CD14-positive monocyte (primary cell): ENCODE data around the gene POLG. TPM values are rescaled to one million over a fixed set of nuclear protein-coding genes. Genes with fewer than 3 reads are reported as not detected.

ENCODE experiments used
- DNase-seq, 3 donors: peaks; one replicate each; pipeline ENCODE4 v3.0.0-alpha.2; 2011 to 2022
- H2AFZ ChIP-seq: 2 replicates; pipeline ENCODE4 v1.6.0; 2012; ENCODE audit warnings: mild to moderate bottlenecking, low read depth, low read length, inconsistent platforms; ENCODE audit not compliant: insufficient read depth, poor library complexity, severe bottlenecking
- H3K27ac ChIP-seq, 2 donors: 1 replicate in 1 of 2; 2 replicates in 1 of 2; pipeline ENCODE4 v1.5.1; 2012 to 2013; ENCODE audit warnings: low read length in 2 of 2, control low read depth in 1 of 2, inconsistent platforms in 1 of 2, low read depth in 1 of 2, mild to moderate bottlenecking in 1 of 2
- H3K27me3 ChIP-seq, 2 donors: one replicate each; pipeline versions ENCODE4 v1.6.0 to v1.6.1; 2011 to 2013; ENCODE audit warnings: low read length in 2 of 2; ENCODE audit not compliant: control insufficient read depth in 2 of 2, insufficient read depth in 2 of 2
- H3K36me3 ChIP-seq, 2 donors: replicated peaks in 1 of 2; 1 replicate in 1 of 2; 2 replicates in 1 of 2; pipeline versions ENCODE4 v1.5.1 to v1.6.1; 2012 to 2013; ENCODE audit warnings: low read length in 2 of 2, control low read depth in 1 of 2, inconsistent platforms in 1 of 2, mild to moderate bottlenecking in 1 of 2; ENCODE audit not compliant: insufficient read depth in 2 of 2, control insufficient read depth in 1 of 2
- H3K4me1 ChIP-seq, 2 donors: 1 replicate in 1 of 2; 2 replicates in 1 of 2; pipeline versions ENCODE4 v1.5.1 to v1.6.1; 2012 to 2013; ENCODE audit warnings: low read length in 2 of 2, control low read depth in 1 of 2, inconsistent platforms in 1 of 2, mild to moderate bottlenecking in 1 of 2, moderate library complexity in 1 of 2; ENCODE audit not compliant: insufficient read depth in 2 of 2, control insufficient read depth in 1 of 2
- H3K4me2 ChIP-seq: replicated peaks from 2 replicates; pipeline ENCODE3; 2012; ENCODE audit warnings: low read length, moderate library complexity, mild to moderate bottlenecking; ENCODE audit not compliant: poor library complexity, severe bottlenecking; ENCODE audit errors: extremely low read depth
- H3K4me3 ChIP-seq, 3 experiments: fragments of 200-600 bp in 1 of 3; sonication (generic) in 1 of 3; replicated peaks in 1 of 3; 1 replicate in 2 of 3; 2 replicates in 1 of 3; pipeline ENCODE4 v1.5.1; 2011 to 2013; ENCODE audit warnings: low read length in 3 of 3, mild to moderate bottlenecking in 3 of 3, control low read depth in 2 of 3, low read depth in 2 of 3, inconsistent platforms in 1 of 3, moderate library complexity in 1 of 3
- H3K79me2 ChIP-seq: 2 replicates; pipeline ENCODE4 v1.6.0; 2012; ENCODE audit warnings: mild to moderate bottlenecking, control low read depth, inconsistent platforms, low read length, moderate library complexity; ENCODE audit not compliant: insufficient read depth
- H3K9ac ChIP-seq: 2 replicates; pipeline ENCODE4 v1.6.0; 2017; ENCODE audit warnings: low read length, mild to moderate bottlenecking; ENCODE audit not compliant: insufficient read depth, poor library complexity, severe bottlenecking
- H3K9me3 ChIP-seq, 2 donors: replicated peaks in 1 of 2; 1 replicate in 1 of 2; 2 replicates in 1 of 2; pipeline versions ENCODE4 v1.5.1 to v1.6.1; 2012 to 2013; ENCODE audit warnings: low read length in 2 of 2, control low read depth in 1 of 2; ENCODE audit not compliant: control insufficient read depth in 1 of 2, insufficient read depth in 1 of 2
- H4K20me1 ChIP-seq: 2 replicates; pipeline ENCODE4 v1.6.0; 2012; ENCODE audit warnings: mild to moderate bottlenecking, low read length, control low read depth, moderate library complexity; ENCODE audit not compliant: insufficient read depth
- H3K27ac Mint-ChIP-seq, 7 donors: one replicate each; pipeline ENCODE4 v1.8.0; 2020; ENCODE audit warnings: mild to moderate bottlenecking in 7 of 7, mixed read lengths in 7 of 7, moderate library complexity in 6 of 7, inconsistent platforms in 2 of 7
- H3K27me3 Mint-ChIP-seq, 3 donors: one replicate each; pipeline ENCODE4 v1.8.0; 2021 to 2022; ENCODE audit warnings: low read depth in 3 of 3, mild to moderate bottlenecking in 3 of 3, mixed read lengths in 3 of 3, moderate library complexity in 3 of 3, inconsistent platforms in 1 of 3
- H3K36me3 Mint-ChIP-seq, 2 donors: one replicate each; pipeline ENCODE4 v1.8.0; 2020; ENCODE audit warnings: mixed read lengths in 2 of 2, inconsistent platforms in 1 of 2, mild to moderate bottlenecking in 1 of 2
- H3K4me1 Mint-ChIP-seq: one replicate; pipeline ENCODE4 v1.8.0; 2020; ENCODE audit warnings: mild to moderate bottlenecking, mixed read lengths
- H3K4me3 Mint-ChIP-seq, 2 donors: one replicate each; pipeline ENCODE4 v1.8.0; 2020; ENCODE audit warnings: mild to moderate bottlenecking in 2 of 2, mixed read lengths in 2 of 2, moderate library complexity in 1 of 2
- H3K9me3 Mint-ChIP-seq, 7 donors: one replicate each; pipeline ENCODE4 v1.8.0; 2020 to 2022; ENCODE audit warnings: mixed read lengths in 7 of 7, mild to moderate bottlenecking in 6 of 7, moderate library complexity in 6 of 7, inconsistent platforms in 2 of 7
- WGBS: methylation state at CpG from one replicate; pipeline ENCODE4 v1.1.5; 2013; ENCODE audit warnings: missing lambda C conversion rate; ENCODE audit not compliant: insufficient coverage; 5-methylcytosine and 5-hydroxymethylcytosine counted together
- intact Hi-C, 2 donors: fragments of 100-400 bp; cut with micrococcal nuclease; formaldehyde crosslinking; loops; one replicate each; pipeline versions ENCODE4 v1.15.0 to v1.15.1; 2023
- polyA plus RNA-seq, 3 donors: library from polyadenylated mRNA; depleted of rRNA in 1 of 3; unstranded in 2 of 3; stranded (reverse) in 1 of 3; fragments of 300-500 nt in 2 of 3; fragments of >200 nt in 1 of 3; fragmentation: Illumina TruSeq in 2 of 3; gene quantifications; 1 replicate in 2 of 3; 2 replicates in 1 of 3; pipeline ENCODE4 v1.2.3, GENCODE V29; 2012 to 2021
- TF ChIP-seq, protein P1 (sequence below): fragments of 200-600 bp; IDR thresholded peaks from one replicate; pipeline ENCODE4 v1.8.0; 2022; ENCODE audit warnings: antibody characterized with exemption, mild to moderate bottlenecking

POLG gene
- polyA plus RNA-seq, 3 donors, result 19.2 to 66.7 (median 21.6) TPM

DNA sequence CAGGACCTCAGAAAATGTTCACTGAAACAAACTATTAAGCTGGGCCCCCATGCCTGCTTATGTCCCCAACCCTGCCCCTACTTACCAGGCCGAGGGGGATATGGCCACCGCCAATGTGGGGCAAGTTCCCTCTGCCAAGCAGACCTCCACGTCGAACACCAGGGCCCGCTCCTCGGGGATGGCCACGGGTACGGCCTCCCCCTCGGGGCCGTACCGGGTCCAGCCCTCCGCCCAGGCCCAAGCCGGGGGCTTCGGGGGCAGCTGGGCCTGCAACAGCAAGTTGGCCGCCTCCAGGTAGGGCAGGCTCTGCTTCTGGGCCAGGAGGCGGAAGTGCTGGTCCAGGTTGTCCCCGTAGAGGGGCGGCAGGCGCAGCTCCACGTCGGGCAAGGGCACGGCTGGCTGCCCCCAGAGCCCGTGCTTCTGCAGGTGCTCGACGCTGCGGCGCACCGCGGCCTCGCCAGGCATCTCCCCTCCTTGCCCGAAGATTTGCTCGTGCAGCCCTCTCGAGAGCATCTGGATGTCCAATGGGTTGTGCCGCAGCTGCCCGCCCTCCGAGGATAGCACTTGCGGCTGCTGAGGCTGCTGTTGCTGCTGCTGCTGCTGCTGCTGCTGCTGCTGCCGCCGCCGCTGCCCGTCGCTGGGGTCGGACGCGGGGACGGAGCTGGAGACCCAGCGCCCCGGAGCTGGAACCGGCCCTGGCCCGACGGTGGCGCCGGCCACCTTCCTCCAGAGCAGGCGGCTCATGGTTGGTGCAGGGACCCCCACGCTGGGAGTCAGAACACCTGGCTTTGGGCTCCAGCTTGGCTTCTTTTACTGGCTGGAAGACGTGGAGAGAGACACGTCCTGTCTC lies 1.4 kb downstream of the POLG start:
- Histone ChIP-seq H4K20me1 (peaks cover 60% of the 10 kb centered on the region), H3K4me1 (peaks cover 31 to 44% of the 10 kb centered on the region in 2 donors), H2AFZ (no peak overlapping the region), H3K4me3 (peak overlapping the region; percentile 82 to 90 (median 85)), H3K27me3 (no peaks in the 10 kb centered on the region), H3K4me2 (peak overlapping the region; percentile 89), H3K79me2 (peaks cover 59% of the 10 kb centered on the region), H3K9ac (peak overlapping the region; percentile 93), H3K9me3 (no peaks in the 10 kb centered on the region), H3K36me3 (peaks cover 45 to 51% of the 10 kb centered on the region in 2 donors), H3K27ac (peak overlapping the region in 1 of 2 donors; percentile 85)
- Mint-ChIP-seq H3K27ac (peak overlapping the region in 4 of 7 donors; percentile 46 to 80 (median 51)), H3K27me3 (peaks cover 9 to 26% (median 16%) of the 10 kb centered on the region in 3 donors), H3K4me3 (peak overlapping the region; percentile 74 to 76), H3K9me3 (peaks cover 0 to 2% (median 0%) of the 10 kb centered on the region in 7 donors), H3K4me1 (peaks cover 38% of the 10 kb centered on the region), H3K36me3 (peaks cover 44% of the 10 kb centered on the region in 2 donors)
- no peak for DNase-seq
- WGBS, result 96% methylated on average over 56 of the region's 57 CpGs
- intact Hi-C loops, result loop anchor here in 1 of 2 donors (10.0 kb wide), 1 partner anchor 242 kb away; the partner anchor contains the start of gene TICRR
- TF ChIP-seq, protein P1, sequence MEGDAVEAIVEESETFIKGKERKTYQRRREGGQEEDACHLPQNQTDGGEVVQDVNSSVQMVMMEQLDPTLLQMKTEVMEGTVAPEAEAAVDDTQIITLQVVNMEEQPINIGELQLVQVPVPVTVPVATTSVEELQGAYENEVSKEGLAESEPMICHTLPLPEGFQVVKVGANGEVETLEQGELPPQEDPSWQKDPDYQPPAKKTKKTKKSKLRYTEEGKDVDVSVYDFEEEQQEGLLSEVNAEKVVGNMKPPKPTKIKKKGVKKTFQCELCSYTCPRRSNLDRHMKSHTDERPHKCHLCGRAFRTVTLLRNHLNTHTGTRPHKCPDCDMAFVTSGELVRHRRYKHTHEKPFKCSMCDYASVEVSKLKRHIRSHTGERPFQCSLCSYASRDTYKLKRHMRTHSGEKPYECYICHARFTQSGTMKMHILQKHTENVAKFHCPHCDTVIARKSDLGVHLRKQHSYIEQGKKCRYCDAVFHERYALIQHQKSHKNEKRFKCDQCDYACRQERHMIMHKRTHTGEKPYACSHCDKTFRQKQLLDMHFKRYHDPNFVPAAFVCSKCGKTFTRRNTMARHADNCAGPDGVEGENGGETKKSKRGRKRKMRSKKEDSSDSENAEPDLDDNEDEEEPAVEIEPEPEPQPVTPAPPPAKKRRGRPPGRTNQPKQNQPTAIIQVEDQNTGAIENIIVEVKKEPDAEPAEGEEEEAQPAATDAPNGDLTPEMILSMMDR, result no peak

DNA sequence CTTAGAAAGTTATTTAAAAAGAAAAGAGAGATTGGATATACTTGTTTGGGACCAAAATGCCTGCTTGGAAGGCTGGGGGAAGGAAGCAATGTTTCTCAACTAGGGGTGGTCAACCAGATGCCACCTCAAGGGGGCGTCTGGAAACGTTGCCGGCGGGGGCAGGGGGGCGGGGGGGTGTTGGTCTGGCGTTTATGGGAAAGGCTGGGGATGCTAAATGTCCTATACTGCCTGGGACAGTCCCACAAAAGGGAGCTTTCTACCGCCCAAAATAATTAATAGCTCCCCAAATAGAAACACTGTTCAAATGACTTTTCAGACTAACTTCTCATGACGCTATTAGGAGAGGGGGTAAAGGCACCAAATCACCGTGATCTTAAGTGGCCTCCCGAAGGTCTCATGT lies 2.2 kb downstream of the POLG start:
- no peak overlapping the region for H3K4me3 Mint-ChIP-seq
- H3K4me1 Mint-ChIP-seq, result peaks cover 38% of the 10 kb centered on the region
- WGBS, result 100% methylated on average over 1 of the region's 10 CpGs
- peak overlapping the region in 1 of 7 donors; percentile 46 for H3K27ac Mint-ChIP-seq
- TF ChIP-seq, protein P1, result peak; percentile 21
- intact Hi-C loops, result loop anchor here in 1 of 2 donors (10.0 kb wide), 1 partner anchor 242 kb away; the partner anchor contains the start of gene TICRR
- Histone ChIP-seq H3K4me2 (peak overlapping the region; percentile 89), H3K9me3 (no peaks in the 10 kb centered on the region), H3K9ac (no peak overlapping the region), H3K4me1 (peaks cover 31 to 44% of the 10 kb centered on the region in 2 donors), H4K20me1 (peaks cover 68% of the 10 kb centered on the region), H3K4me3 (no peak overlapping the region), H3K79me2 (peaks cover 61% of the 10 kb centered on the region), H3K36me3 (peaks cover 53 to 59% of the 10 kb centered on the region in 2 donors), H3K27me3 (no peaks in the 10 kb centered on the region), H2AFZ (no peak overlapping the region), H3K27ac (peak overlapping the region in 1 of 2 donors; percentile 32)
- H3K27me3 Mint-ChIP-seq, result peaks cover 9 to 19% (median 15%) of the 10 kb centered on the region in 3 donors
- H3K36me3 Mint-ChIP-seq, result peaks cover 50 to 51% of the 10 kb centered on the region in 2 donors
- DNase-seq, result no peak
- H3K9me3 Mint-ChIP-seq, result peaks cover 0 to 2% (median 0%) of the 10 kb centered on the region in 7 donors
